A549 (cell line): ENCODE data around the gene LSS.

Experiments used
- JUN ChIP-seq, 2 experiments: fragments of >200 bp; sonication (Bioruptor Twin); formaldehyde crosslinking; IDR thresholded peaks; 2 replicates in 1 of 2; 3 replicates in 1 of 2; pipeline ENCODE4 v1.6.1; 2016 to 2017
- MAZ ChIP-seq: fragments of 150-350 bp; IDR thresholded peaks from 2 replicates; pipeline ENCODE4 v1.6.1; 2014; ENCODE audit warnings: antibody characterized with exemption, low read depth, low read length, borderline replicate concordance
- MYC ChIP-seq: IDR thresholded peaks from 2 replicates; pipeline ENCODE4 v1.6.1; 2012; ENCODE audit warnings: mild to moderate bottlenecking, inconsistent platforms, low read length, improper control_type of control experiment, borderline replicate concordance
- NFE2L2 ChIP-seq: fragments of 150-350 bp; conservative IDR thresholded peaks from 2 replicates; pipeline ENCODE4 v1.6.1; 2014; ENCODE audit warnings: low read length
- POLR2A ChIP-seq: IDR thresholded peaks from 2 replicates; pipeline ENCODE4 v1.6.1; 2012; ENCODE audit warnings: mild to moderate bottlenecking, low read length
- RAD21 ChIP-seq, 2 experiments: fragments of >200 bp in 1 of 2; sonication (Bioruptor Twin) in 1 of 2; formaldehyde crosslinking in 1 of 2; IDR thresholded peaks in 1 of 2; conservative IDR thresholded peaks in 1 of 2; 2 replicates in 1 of 2; 3 replicates in 1 of 2; pipeline ENCODE4 v1.6.1; 2012 to 2018; ENCODE audit warnings: inconsistent platforms in 1 of 2
- REST ChIP-seq: fragments of 200-600 bp; sonication (generic); IDR thresholded peaks from 2 replicates; pipeline ENCODE4 v1.6.1; 2016; ENCODE audit warnings: antibody characterized with exemption, mild to moderate bottlenecking, moderate library complexity
- TF ChIP-seq, protein P1 (sequence below): fragments of >200 bp; sonication (Bioruptor Twin); formaldehyde crosslinking; IDR thresholded peaks from 3 replicates; pipeline ENCODE4 v1.5.1; 2016
- TF ChIP-seq, protein P2 (sequence below): fragments of 450-650 bp; IDR thresholded peaks from 2 replicates; pipeline ENCODE4 v1.6.1; 2014; ENCODE audit warnings: antibody characterized with exemption
- TF ChIP-seq, protein P3 (sequence below): IDR thresholded peaks from 2 replicates; pipeline ENCODE4 v1.6.1; 2012; ENCODE audit warnings: low read depth, borderline replicate concordance
- TF ChIP-seq, protein P4 (sequence below): IDR thresholded peaks from 2 replicates; pipeline ENCODE4 v1.6.1; 2012

DNA sequence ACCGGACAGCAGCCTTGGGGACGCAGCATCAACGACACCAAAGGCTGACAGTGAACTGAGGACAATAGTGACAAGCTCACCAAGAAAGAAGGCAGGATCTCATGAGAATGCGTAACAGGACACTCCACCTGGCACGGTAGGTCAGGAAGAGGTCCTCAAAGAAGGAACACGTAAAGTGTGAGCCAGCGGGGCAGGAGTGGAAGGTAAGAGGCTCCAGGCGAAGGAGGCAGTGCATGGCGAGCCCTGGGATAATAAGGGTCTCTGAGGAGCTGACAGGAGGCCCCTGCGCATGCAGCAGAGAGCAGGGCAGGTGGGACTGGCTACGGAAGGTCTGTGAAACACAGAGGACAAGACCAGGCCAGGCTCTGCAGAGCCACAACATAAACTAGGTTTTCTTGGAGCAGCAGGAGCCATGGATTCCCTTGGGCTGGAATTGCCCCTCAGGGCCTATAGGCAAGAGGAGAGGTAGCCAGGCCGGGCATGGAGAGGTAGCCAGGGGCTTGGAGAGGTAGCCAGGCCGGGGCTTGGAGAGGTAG lies 8.2 kb downstream of the LSS start:
- TF ChIP-seq, protein P1, sequence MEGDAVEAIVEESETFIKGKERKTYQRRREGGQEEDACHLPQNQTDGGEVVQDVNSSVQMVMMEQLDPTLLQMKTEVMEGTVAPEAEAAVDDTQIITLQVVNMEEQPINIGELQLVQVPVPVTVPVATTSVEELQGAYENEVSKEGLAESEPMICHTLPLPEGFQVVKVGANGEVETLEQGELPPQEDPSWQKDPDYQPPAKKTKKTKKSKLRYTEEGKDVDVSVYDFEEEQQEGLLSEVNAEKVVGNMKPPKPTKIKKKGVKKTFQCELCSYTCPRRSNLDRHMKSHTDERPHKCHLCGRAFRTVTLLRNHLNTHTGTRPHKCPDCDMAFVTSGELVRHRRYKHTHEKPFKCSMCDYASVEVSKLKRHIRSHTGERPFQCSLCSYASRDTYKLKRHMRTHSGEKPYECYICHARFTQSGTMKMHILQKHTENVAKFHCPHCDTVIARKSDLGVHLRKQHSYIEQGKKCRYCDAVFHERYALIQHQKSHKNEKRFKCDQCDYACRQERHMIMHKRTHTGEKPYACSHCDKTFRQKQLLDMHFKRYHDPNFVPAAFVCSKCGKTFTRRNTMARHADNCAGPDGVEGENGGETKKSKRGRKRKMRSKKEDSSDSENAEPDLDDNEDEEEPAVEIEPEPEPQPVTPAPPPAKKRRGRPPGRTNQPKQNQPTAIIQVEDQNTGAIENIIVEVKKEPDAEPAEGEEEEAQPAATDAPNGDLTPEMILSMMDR: no peak
- TF ChIP-seq, protein P2, sequence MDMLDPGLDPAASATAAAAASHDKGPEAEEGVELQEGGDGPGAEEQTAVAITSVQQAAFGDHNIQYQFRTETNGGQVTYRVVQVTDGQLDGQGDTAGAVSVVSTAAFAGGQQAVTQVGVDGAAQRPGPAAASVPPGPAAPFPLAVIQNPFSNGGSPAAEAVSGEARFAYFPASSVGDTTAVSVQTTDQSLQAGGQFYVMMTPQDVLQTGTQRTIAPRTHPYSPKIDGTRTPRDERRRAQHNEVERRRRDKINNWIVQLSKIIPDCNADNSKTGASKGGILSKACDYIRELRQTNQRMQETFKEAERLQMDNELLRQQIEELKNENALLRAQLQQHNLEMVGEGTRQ: no peak
- TF ChIP-seq, protein P3, sequence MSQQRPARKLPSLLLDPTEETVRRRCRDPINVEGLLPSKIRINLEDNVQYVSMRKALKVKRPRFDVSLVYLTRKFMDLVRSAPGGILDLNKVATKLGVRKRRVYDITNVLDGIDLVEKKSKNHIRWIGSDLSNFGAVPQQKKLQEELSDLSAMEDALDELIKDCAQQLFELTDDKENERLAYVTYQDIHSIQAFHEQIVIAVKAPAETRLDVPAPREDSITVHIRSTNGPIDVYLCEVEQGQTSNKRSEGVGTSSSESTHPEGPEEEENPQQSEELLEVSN: no peak
- TF ChIP-seq MYC (no peak), RAD21 (conservative IDR thresholded peaks at IDR 0.05 in 1 of 2, IDR thresholded peaks at IDR 0.05 in 1 of 2) (no peak), POLR2A (no peak), MAZ (no peak), REST (no peak), JUN (IDR thresholded peaks at IDR 0.05) (no peak), NFE2L2 (no peak)
- TF ChIP-seq, protein P4, sequence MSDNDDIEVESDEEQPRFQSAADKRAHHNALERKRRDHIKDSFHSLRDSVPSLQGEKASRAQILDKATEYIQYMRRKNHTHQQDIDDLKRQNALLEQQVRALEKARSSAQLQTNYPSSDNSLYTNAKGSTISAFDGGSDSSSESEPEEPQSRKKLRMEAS: no peak
